ENCODE data around the gene PACSIN1. TPM values are rescaled to one million over a fixed set of nuclear protein-coding genes. Genes with fewer than 3 reads are reported as not detected.

PACSIN1 gene
- total and polyA plus RNA-seq, 7 donors = 0.11 to 0.17 (median 0.11) TPM; not detected in 4

DNA sequence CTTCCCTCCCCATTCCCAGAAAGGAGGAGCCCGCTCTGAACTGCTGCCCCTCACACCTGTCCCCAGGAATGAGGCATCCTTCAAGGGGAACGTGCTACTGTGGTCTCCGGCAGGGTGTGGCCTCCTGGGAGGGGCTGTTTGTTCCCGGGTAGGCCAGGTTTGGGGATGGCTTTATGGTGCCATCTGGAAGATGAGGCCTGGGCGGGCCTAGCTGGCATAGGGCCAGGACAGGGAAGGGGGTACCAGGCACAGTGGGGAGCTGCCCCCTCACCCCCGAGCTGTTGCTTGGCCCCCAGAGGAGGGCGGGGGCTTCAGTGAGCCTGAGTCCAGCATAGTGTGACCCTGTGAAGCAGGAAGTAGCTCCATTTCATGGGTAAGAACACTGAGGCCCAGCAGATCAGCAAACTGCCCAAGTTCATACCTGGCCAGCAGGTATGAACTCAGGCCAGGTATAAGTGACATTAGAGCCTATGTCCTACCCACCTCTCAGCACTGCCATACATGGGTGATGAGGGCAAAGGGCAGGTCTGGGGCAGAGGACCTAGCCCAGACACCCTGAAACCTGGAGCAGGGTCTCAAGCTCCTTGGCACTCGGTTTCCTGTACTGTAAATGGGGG is 107.8 kb downstream of the PACSIN1 start:
- Histone ChIP-seq H3K27me3 (ENCODE audit: insufficient read depth in 3 of 3, low read length in 2 of 3) (peaks cover 0 to 14% (median 2%) of the 10 kb centered on the region in 3 donors), H3K4me1 (no peaks in the 10 kb centered on the region), H3K9me3 (no peaks in the 10 kb centered on the region), H3K27ac (no peak overlapping the region), H3K4me3 (no peak overlapping the region), H3K36me3 (ENCODE audit: insufficient read depth in 1 of 2, low read depth in 1 of 2) (no peaks in the 10 kb centered on the region)
- DNase-seq = peak in 1 of 2 donors; percentile 43
- no peak for ATAC-seq
- 62 to 65% (median 64%) methylated on average over 8 of the region's 8 CpGs for WGBS, 3 donors
- TF ChIP-seq, protein P1, sequence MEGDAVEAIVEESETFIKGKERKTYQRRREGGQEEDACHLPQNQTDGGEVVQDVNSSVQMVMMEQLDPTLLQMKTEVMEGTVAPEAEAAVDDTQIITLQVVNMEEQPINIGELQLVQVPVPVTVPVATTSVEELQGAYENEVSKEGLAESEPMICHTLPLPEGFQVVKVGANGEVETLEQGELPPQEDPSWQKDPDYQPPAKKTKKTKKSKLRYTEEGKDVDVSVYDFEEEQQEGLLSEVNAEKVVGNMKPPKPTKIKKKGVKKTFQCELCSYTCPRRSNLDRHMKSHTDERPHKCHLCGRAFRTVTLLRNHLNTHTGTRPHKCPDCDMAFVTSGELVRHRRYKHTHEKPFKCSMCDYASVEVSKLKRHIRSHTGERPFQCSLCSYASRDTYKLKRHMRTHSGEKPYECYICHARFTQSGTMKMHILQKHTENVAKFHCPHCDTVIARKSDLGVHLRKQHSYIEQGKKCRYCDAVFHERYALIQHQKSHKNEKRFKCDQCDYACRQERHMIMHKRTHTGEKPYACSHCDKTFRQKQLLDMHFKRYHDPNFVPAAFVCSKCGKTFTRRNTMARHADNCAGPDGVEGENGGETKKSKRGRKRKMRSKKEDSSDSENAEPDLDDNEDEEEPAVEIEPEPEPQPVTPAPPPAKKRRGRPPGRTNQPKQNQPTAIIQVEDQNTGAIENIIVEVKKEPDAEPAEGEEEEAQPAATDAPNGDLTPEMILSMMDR (IDR thresholded peaks at IDR 0.05) = no peak
- intact Hi-C loops (cut with DNase I) = no loop called here

DNA sequence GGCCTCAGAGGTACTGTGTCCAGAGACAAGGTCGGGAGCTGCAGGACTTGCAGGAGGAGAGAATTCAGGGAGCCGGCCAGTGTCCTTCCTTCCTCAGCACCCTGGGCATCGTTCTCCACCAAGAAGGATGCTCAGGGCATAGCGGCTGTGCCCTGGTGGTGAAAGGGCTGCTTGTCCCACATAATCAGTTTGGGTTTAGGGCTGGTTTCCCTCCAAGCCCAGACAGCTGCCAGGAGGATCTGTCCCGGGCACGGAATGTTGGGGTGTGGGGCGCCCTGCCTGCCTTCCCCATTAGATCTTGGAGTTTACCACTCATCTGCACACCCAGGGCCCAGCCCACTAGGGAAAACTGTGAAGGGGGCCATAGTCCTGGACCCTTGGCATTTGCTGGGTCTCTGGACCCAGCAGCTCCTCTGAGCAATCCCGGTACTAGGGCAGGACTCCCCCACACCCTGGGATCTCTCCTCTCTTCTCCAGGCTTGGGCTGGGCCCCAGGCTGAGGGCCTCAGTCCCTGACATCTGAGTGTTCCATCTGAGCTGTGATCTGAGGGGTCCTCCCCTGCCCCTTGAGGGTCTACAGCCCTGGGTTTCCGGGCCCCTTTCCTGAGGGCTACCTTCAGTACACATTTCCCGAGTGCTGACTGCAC is 108.9 kb downstream of the PACSIN1 start:
- H3K9me3 ChIP-seq = no peaks in the 10 kb centered on the region
- H3K4me3 ChIP-seq = no peak overlapping the region
- 60 to 65% (median 63%) methylated on average over 10 of the region's 10 CpGs for WGBS, 3 donors
- H3K27me3 ChIP-seq (ENCODE audit: insufficient read depth in 3 of 3, low read length in 2 of 3) = peaks cover 0 to 3% (median 2%) of the 10 kb centered on the region in 3 donors
- H3K4me1 ChIP-seq = no peaks in the 10 kb centered on the region
- no peak overlapping the region for H3K27ac ChIP-seq
- intact Hi-C loops (cut with DNase I) = no loop called here
- ATAC-seq (no peak), DNase-seq (peak in 1 of 2 donors; percentile 36)
- no peaks in the 10 kb centered on the region for H3K36me3 ChIP-seq (ENCODE audit: insufficient read depth in 1 of 2, low read depth in 1 of 2)
- TF ChIP-seq, protein P1 (IDR thresholded peaks at IDR 0.05) = no peak

DNA sequence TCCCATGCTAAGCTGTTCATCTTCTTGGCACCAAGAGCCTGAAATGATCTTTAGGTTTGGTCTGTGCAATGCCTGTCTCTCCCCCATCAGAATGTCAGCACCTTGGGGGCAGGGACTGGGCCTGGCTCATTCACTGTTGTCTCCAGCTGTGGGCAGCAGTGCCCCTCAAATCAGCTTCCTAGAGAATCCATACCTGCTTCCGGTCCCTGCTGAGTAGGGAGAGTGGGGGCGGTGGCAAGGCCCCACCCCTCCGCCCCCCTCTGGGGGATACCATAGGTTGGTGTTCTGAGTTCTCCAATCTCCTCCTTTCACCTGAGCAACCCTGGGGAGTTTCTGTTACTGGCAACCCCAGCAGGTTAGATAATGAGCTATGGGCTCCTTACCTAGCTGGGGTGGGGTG is 109.5 kb downstream of the PACSIN1 start:
- H3K27me3 ChIP-seq (ENCODE audit: insufficient read depth in 3 of 3, low read length in 2 of 3) = no peaks in the 10 kb centered on the region
- TF ChIP-seq, protein P1 (IDR thresholded peaks at IDR 0.05) = no peak
- no peak overlapping the region for H3K27ac ChIP-seq
- no peaks in the 10 kb centered on the region for H3K4me1 ChIP-seq
- DNase-seq (no peak), ATAC-seq (no peak)
- WGBS, 3 donors = 56 to 73% (median 62%) methylated on average over 3 of the region's 3 CpGs
- H3K4me3 ChIP-seq = no peak overlapping the region
- no peaks in the 10 kb centered on the region for H3K36me3 ChIP-seq (ENCODE audit: insufficient read depth in 1 of 2, low read depth in 1 of 2)
- no peaks in the 10 kb centered on the region for H3K9me3 ChIP-seq
- intact Hi-C loops (cut with DNase I) = no loop called here

- Histone ChIP-seq H3K9me3 (no peaks in the 10 kb centered on the region), H3K27me3 (ENCODE audit: insufficient read depth in 3 of 3, low read length in 2 of 3) (no peaks in the 10 kb centered on the region), H3K4me3 (no peak overlapping the region), H3K4me1 (no peaks in the 10 kb centered on the region), H3K36me3 (ENCODE audit: insufficient read depth in 1 of 2, low read depth in 1 of 2) (no peaks in the 10 kb centered on the region), H3K27ac (no peak overlapping the region)
- TF ChIP-seq, protein P1 (IDR thresholded peaks at IDR 0.05) = no peak
- intact Hi-C loops (cut with DNase I) = no loop called here
- DNase-seq (peak in 1 of 2 donors; percentile 28), ATAC-seq (no peak)
- 80 to 85% (median 82%) methylated on average over 18 of the region's 18 CpGs for WGBS, 3 donors
Measured at GRCh38 chr6:34576286-34576955, 110.5 kb downstream of the PACSIN1 start.

All from psoas muscle (tissue), 8 donors.